OCI-LY7 (cell line): Measurements from ENCODE around the gene BLVRB.

ENCODE experiments used
- EZH2phosphoT487 ChIP-seq: fragments of 200-600 bp; sonication (generic); IDR thresholded peaks from 2 replicates; pipeline ENCODE4 v1.6.1; 2018; ENCODE audit warnings: low read depth, borderline replicate concordance, mild to moderate bottlenecking, mixed run types, antibody characterized with exemption, low read length, moderate library complexity, mixed read lengths
- TF ChIP-seq, protein P1 (sequence below): fragments of 200-600 bp; sonication (generic); conservative IDR thresholded peaks from 2 replicates; pipeline ENCODE4 v1.5.1; 2014; ENCODE audit warnings: mild to moderate bottlenecking, antibody characterized with exemption, low read length, moderate library complexity, mixed read lengths

DNA sequence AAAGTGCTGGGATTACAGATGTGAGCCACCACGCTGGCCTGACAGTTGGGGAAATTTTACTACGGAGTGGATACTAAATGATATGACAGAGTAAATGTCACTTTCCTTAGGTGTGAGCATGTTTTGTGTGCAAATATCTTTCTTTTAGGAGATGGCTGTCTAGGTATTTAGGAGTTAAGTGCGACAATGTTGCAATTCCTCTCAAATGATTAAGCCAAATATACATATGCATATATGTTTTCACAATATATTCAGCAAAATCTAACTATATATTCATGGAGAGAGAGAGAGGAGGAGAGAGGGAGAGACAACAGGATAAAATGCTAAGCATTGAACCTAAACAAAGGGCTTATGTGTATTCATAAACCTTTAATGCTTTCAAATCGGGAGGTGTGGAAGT is 16.0 kb downstream of the BLVRB start:
- TF ChIP-seq, protein P1, sequence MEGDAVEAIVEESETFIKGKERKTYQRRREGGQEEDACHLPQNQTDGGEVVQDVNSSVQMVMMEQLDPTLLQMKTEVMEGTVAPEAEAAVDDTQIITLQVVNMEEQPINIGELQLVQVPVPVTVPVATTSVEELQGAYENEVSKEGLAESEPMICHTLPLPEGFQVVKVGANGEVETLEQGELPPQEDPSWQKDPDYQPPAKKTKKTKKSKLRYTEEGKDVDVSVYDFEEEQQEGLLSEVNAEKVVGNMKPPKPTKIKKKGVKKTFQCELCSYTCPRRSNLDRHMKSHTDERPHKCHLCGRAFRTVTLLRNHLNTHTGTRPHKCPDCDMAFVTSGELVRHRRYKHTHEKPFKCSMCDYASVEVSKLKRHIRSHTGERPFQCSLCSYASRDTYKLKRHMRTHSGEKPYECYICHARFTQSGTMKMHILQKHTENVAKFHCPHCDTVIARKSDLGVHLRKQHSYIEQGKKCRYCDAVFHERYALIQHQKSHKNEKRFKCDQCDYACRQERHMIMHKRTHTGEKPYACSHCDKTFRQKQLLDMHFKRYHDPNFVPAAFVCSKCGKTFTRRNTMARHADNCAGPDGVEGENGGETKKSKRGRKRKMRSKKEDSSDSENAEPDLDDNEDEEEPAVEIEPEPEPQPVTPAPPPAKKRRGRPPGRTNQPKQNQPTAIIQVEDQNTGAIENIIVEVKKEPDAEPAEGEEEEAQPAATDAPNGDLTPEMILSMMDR = no peak
- TF ChIP-seq EZH2phosphoT487 = no peak
